ENCODE data around the gene BRCA1. TPM values are rescaled to one million over a fixed set of nuclear protein-coding genes. Genes with fewer than 3 reads are reported as not detected.

The BRCA1 gene
- total and polyA plus RNA-seq, 3 experiments from 2014 or later = 3.3 to 71.5 (median 66.8) TPM

DNA sequence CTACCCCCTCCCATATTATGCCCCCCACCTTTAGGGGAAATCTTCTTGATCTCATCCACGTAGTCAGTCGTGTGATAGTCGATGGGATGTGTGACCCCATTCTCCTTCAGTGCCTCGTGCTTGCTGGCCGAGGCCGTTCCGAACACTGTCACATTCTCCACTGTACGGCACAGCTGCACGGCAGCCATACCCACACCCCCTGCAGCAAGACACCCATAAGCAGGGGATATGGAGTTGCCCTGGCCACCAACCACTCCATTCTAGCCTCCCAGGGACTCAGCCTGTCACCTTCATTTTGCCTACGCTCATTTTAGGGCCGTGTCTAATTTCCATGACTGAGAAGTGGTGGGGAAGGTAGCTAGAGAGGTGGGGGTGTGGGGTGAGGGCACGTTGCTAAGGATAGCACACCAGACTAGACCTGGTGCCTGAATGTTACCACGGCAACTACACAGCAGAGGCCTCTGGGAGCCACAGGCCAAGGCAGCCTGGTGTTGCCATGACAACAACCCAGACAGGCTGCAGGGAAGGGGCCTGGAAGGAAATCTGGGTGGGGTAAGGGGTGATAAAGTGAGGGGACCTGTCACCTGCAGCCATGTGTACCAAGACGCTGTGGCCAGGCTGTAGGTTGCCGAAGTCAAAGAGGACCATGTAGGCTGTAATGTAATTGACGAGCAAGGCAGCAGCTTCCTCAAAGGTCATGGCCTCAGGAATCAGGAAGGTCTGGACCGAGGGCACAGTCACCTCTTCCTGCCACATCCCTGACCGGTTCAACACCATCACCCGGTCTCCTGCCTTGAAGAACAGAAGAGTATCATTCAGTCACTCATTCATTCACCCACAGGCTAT is 106.9 kb downstream of the BRCA1 start:
- no peak overlapping the region for H3K27ac ChIP-seq (ENCODE audit: low read depth, low read length)
- peaks cover 14 to 44% (median 36%) of the 10 kb centered on the region in 3 donors for H3K4me1 Mint-ChIP-seq
- H3K36me3 Mint-ChIP-seq = peaks cover 0 to 32% (median 4%) of the 10 kb centered on the region in 3 donors
- DNase-seq = peak in 2 of 5 donors; percentile 39 to 78
- no peaks in the 10 kb centered on the region for H3K9me3 Mint-ChIP-seq
- no peak overlapping the region for H3K4me3 ChIP-seq (ENCODE audit: low read length)
- H3K36me3 ChIP-seq (ENCODE audit: insufficient read depth, low read length) = peaks cover 5% of the 10 kb centered on the region
- H3K27ac Mint-ChIP-seq = peak overlapping the region; percentile 12 to 82 (median 66)
- H3K27me3 Mint-ChIP-seq = no peaks in the 10 kb centered on the region
- H3K4me3 Mint-ChIP-seq = peak overlapping the region in 2 of 7 donors; percentile 20 to 77
- no peaks in the 10 kb centered on the region for H3K9me3 ChIP-seq (ENCODE audit: low read length)
- H3K4me1 ChIP-seq (ENCODE audit: insufficient read depth, low read length) = peaks cover 14% of the 10 kb centered on the region
- ChIA-PET POLR2A (interaction anchor here (0.6 to 0.7 kb wide), 2 partner anchors 72 to 1703 kb away, joined by 3 to 7 read pairs; no protein-coding TSS in a partner anchor), CTCF (no interaction called here)
- no peaks in the 10 kb centered on the region for H3K27me3 ChIP-seq (ENCODE audit: insufficient read depth, low read length, poor library complexity, severe bottlenecking)

DNA sequence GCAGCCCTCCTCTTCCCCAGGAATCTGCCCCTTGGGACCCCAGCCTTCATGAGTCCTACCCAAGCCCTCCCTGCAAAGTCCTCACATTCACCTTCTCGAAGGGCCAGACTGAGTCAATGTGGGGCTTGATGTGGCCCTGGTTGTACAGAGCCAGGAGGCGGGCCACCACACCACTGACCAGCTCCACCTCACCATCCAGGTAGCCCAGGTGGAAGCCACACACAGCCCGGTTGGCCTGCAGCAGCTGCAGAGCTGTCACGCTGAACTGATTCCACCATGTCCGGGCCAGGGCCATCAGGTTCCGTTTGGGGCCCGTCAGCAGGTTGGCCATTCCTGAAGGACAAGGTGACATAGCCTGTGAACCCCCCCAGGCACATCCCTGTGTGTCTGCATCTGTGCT is 108.9 kb downstream of the BRCA1 start:
- POLR2A ChIA-PET = no interaction called here
- H3K27ac Mint-ChIP-seq = peak overlapping the region in 2 of 8 donors; percentile 70 to 83

DNA sequence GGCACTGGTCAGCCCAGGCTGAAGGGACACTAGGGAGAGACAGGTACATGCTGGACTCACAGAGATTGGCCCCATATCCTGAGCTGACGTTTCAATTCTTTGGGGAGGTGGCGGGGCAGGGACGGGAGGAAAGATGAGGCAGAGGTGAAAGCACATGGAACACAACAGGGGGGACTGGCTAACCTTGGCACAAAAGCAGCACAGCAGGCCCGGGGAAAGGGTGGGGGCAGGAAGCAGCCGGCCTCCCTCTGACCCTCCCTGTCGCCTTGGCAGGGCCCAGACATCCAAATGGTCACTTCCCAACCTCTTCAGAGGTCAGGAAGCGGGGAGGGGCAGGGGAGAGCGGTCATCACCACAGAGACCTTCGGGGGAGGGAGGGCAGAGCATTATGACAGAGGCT is 109.6 kb downstream of the BRCA1 start:
- Mint-ChIP-seq H3K36me3 (peaks cover 0 to 47% (median 10%) of the 10 kb centered on the region in 3 donors), H3K4me3 (no peak overlapping the region), H3K27ac (peak overlapping the region in 3 of 8 donors; percentile 23 to 74 (median 67)), H3K4me1 (peaks cover 16 to 41% (median 29%) of the 10 kb centered on the region in 3 donors), H3K27me3 (no peaks in the 10 kb centered on the region), H3K9me3 (no peaks in the 10 kb centered on the region)
- ChIA-PET POLR2A (interaction anchor here (1.5 kb wide), 1 partner anchor 52 kb away, joined by 4 read pairs; the partner anchor contains the start of gene AARSD1), CTCF (no interaction called here)
- H3K27me3 ChIP-seq (ENCODE audit: insufficient read depth, low read length, poor library complexity, severe bottlenecking) = no peaks in the 10 kb centered on the region
- DNase-seq = no peak
- no peak overlapping the region for H3K4me3 ChIP-seq (ENCODE audit: low read length)
- no peak overlapping the region for H3K27ac ChIP-seq (ENCODE audit: low read depth, low read length)
- peaks cover 12% of the 10 kb centered on the region for H3K36me3 ChIP-seq (ENCODE audit: insufficient read depth, low read length)
- peaks cover 4% of the 10 kb centered on the region for H3K4me1 ChIP-seq (ENCODE audit: insufficient read depth, low read length)
- no peaks in the 10 kb centered on the region for H3K9me3 ChIP-seq (ENCODE audit: low read length)

More for the DNA sequence above, 108.9 kb downstream of the BRCA1 start:
- peaks cover 7% of the 10 kb centered on the region for H3K4me1 ChIP-seq (ENCODE audit: insufficient read depth, low read length)
- Mint-ChIP-seq H3K36me3 (peaks cover 0 to 45% (median 9%) of the 10 kb centered on the region in 3 donors), H3K27me3 (no peaks in the 10 kb centered on the region), H3K4me1 (peaks cover 17 to 44% (median 34%) of the 10 kb centered on the region in 3 donors), H3K9me3 (no peaks in the 10 kb centered on the region), H3K4me3 (peak overlapping the region in 1 of 7 donors; percentile 30)
- no peaks in the 10 kb centered on the region for H3K27me3 ChIP-seq (ENCODE audit: insufficient read depth, low read length, poor library complexity, severe bottlenecking)
- peaks cover 12% of the 10 kb centered on the region for H3K36me3 ChIP-seq (ENCODE audit: insufficient read depth, low read length)
- H3K4me3 ChIP-seq (ENCODE audit: low read length) = no peak overlapping the region
- H3K9me3 ChIP-seq (ENCODE audit: low read length) = no peaks in the 10 kb centered on the region
- no peak for DNase-seq
- CTCF ChIA-PET = no interaction called here
- H3K27ac ChIP-seq (ENCODE audit: low read depth, low read length) = no peak overlapping the region

DNA sequence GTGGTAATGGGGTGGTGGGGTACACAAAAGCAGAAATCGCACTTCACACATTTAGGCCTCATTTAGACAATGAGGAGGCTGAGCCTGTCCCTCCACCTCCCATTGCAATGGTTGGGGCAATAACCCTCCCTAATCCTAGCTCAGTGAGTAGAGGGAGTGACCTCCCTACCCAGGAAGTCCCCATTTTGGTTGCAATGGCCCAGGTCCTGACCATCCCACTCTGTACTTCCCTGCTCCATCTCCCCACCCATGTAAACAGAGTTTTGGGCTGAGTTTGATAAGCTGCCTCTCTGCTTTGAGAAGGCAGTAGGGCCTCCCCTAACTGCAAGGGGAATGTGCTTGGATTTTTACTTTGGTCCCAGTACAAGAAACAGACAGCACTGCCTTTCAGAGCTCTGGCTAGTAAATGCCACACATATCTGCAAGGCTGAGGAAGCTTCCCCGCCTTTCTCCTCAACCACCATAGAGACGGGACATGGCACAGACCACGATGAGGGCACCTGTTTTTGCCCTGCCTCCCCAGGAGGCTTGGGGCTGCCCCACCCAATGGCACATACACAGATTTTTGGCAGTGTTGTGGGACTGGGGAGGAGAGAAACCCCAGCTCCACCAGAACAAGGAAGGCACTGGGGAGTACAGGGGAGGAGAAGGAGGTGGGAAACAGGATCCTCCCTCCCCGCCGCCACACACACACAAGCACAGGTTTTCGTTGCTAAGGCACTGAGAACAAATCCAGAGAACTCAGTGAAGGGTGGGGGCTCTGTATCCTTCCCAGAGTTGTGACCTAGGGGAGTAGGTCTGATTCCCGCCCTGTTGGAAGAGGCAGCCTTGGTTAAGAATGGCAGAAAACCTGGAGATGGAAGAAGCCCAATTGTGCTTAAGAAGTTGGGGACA is 110.3 kb downstream of the BRCA1 start:
- Mint-ChIP-seq H3K4me1 (peaks cover 20 to 40% (median 28%) of the 10 kb centered on the region in 3 donors), H3K9me3 (no peaks in the 10 kb centered on the region), H3K4me3 (no peak overlapping the region), H3K36me3 (peaks cover 0 to 52% (median 11%) of the 10 kb centered on the region in 3 donors), H3K27me3 (no peaks in the 10 kb centered on the region), H3K27ac (peak overlapping the region in 7 of 8 donors; percentile 2 to 81 (median 63))
- Histone ChIP-seq H3K27me3 (ENCODE audit: insufficient read depth, low read length, poor library complexity, severe bottlenecking) (no peaks in the 10 kb centered on the region), H3K9me3 (ENCODE audit: low read length) (no peaks in the 10 kb centered on the region), H3K4me1 (ENCODE audit: insufficient read depth, low read length) (peaks cover 4% of the 10 kb centered on the region), H3K36me3 (ENCODE audit: insufficient read depth, low read length) (peaks cover 12% of the 10 kb centered on the region), H3K27ac (ENCODE audit: low read depth, low read length) (no peak overlapping the region), H3K4me3 (ENCODE audit: low read length) (no peak overlapping the region)
- ChIA-PET POLR2A (interaction anchor here (1.5 kb wide), 1 partner anchor 51 kb away, joined by 4 read pairs; the partner anchor contains the start of gene AARSD1), CTCF (no interaction called here)
- DNase-seq = no peak

DNA sequence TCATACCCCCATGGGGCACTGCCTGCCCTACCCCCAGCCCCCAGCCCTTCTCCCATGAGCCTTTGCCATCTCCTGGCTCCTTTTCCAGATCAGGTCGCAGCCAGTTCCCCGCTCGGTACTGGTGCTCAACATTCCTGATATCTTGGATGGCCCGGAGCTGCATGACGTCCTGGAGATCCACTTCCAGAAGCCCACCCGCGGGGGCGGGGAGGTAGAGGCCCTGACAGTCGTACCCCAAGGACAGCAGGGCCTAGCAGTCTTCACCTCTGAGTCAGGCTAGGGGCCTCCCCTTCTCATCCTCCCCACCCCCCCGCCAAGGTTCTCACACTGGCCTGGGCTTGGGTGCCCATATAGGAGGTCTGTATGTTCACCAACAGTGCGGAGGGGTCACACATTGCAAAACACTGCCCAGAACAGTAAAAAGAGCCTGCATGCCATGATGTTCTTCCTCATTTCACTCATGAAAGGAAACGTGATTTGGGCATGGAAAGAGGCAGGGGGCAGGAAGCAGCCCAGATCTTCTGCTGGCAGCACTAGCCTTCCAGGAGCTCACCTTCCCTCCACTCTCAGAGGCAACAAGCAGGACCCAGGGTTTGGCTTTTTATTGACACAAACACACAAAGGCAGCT is 111.0 kb downstream of the BRCA1 start:
- H3K4me3 ChIP-seq (ENCODE audit: low read length) = no peak overlapping the region
- no peak overlapping the region for H3K27ac ChIP-seq (ENCODE audit: low read depth, low read length)
- H3K9me3 Mint-ChIP-seq = no peaks in the 10 kb centered on the region
- peaks cover 12% of the 10 kb centered on the region for H3K36me3 ChIP-seq (ENCODE audit: insufficient read depth, low read length)
- H3K27ac Mint-ChIP-seq = peak overlapping the region in 3 of 8 donors; percentile 29 to 77 (median 37)
- peaks cover 13 to 33% (median 20%) of the 10 kb centered on the region in 3 donors for H3K4me1 Mint-ChIP-seq
- ChIA-PET CTCF (no interaction called here), POLR2A (interaction anchor here (1.5 kb wide), 1 partner anchor 50 kb away, joined by 4 read pairs; the partner anchor contains the start of gene AARSD1)
- no peak overlapping the region for H3K4me3 Mint-ChIP-seq
- H3K4me1 ChIP-seq (ENCODE audit: insufficient read depth, low read length) = no peaks in the 10 kb centered on the region
- no peaks in the 10 kb centered on the region for H3K9me3 ChIP-seq (ENCODE audit: low read length)
- DNase-seq = no peak
- no peaks in the 10 kb centered on the region for H3K27me3 ChIP-seq (ENCODE audit: insufficient read depth, low read length, poor library complexity, severe bottlenecking)
- no peaks in the 10 kb centered on the region for H3K27me3 Mint-ChIP-seq
- peaks cover 0 to 52% (median 11%) of the 10 kb centered on the region in 3 donors for H3K36me3 Mint-ChIP-seq

DNA sequence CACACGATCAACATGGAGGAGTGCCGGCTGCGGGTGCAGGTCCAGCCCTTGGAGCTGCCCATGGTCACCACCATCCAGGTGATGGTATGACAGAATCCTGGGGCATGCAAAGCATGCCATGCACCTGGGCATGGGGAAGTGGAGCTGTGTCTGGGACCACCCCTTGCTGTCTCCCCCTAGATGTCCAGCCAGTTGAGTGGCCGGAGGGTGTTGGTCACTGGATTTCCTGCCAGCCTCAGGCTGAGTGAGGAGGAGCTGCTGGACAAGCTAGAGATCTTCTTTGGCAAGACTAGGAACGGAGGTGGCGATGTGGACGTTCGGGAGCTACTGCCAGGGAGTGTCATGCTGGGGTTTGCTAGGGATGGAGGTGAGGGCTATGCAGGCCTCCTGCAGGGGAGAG is 111.9 kb downstream of the BRCA1 start:
- H3K36me3 ChIP-seq (ENCODE audit: insufficient read depth, low read length) = peaks cover 12% of the 10 kb centered on the region
- no peak overlapping the region for H3K27ac ChIP-seq (ENCODE audit: low read depth, low read length)
- H3K27me3 ChIP-seq (ENCODE audit: insufficient read depth, low read length, poor library complexity, severe bottlenecking) = no peaks in the 10 kb centered on the region
- H3K4me1 Mint-ChIP-seq = peaks cover 12 to 27% (median 13%) of the 10 kb centered on the region in 3 donors
- peaks cover 0 to 52% (median 11%) of the 10 kb centered on the region in 3 donors for H3K36me3 Mint-ChIP-seq
- no peaks in the 10 kb centered on the region for H3K27me3 Mint-ChIP-seq
- no peaks in the 10 kb centered on the region for H3K9me3 Mint-ChIP-seq
- no peak for DNase-seq
- H3K4me1 ChIP-seq (ENCODE audit: insufficient read depth, low read length) = peaks cover 6% of the 10 kb centered on the region
- H3K9me3 ChIP-seq (ENCODE audit: low read length) = no peaks in the 10 kb centered on the region
- CTCF ChIA-PET = interaction anchor here (0.9 kb wide), 1 partner anchor 471 kb away, joined by 3 read pairs; the partner anchor contains the start of gene DHX8
- no peak overlapping the region for H3K4me3 Mint-ChIP-seq
- POLR2A ChIA-PET = interaction anchor here (0.5 kb wide), 1 partner anchor 1842 kb away, joined by 6 read pairs; no protein-coding TSS in a partner anchor
- H3K27ac Mint-ChIP-seq = peak overlapping the region in 1 of 8 donors; percentile 81
- H3K4me3 ChIP-seq (ENCODE audit: low read length) = no peak overlapping the region

DNA sequence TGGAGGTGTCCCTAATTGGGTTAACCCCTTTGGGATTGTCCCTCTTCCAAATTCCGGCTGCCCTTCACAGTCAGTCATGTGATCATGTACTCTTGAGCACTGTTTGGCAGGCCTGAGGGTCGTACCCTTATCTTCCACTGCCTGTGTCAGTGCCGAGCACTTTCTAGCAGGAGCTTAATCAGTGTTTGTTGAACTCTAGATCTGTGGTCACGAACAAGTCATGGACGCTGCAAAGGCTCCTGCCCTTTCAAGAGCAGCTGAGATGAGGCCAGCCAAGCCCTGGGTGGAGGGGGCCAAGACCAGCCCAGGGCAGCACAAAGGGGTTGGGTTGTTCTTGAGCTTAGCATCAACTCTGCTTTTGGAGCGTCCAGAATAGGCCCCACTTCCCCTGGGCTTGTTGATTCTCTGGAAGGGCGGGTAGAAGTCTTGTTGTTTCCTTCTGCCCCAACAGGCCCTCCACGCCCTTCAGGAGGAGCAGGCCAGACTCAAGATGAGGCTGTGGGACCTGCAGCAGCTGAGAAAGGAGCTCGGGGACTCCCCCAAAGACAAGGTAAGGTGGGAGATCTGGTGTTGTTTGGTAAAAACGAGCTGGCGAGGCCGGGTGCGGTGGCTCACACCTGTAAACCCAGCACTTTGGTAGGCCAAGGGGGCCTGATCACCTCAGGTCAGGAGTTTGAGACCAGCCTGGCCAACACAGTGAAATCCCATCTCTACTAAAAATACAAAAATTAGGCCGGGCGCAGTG is 113.3 kb downstream of the BRCA1 start:
- H3K36me3 Mint-ChIP-seq = peaks cover 0 to 52% (median 11%) of the 10 kb centered on the region in 3 donors
- H3K4me3 Mint-ChIP-seq = peak overlapping the region in 2 of 7 donors; percentile 13 to 66
- DNase-seq = no peak
- no peaks in the 10 kb centered on the region for H3K9me3 ChIP-seq (ENCODE audit: low read length)
- no peak overlapping the region for H3K4me3 ChIP-seq (ENCODE audit: low read length)
- H3K4me1 ChIP-seq (ENCODE audit: insufficient read depth, low read length) = peaks cover 13% of the 10 kb centered on the region
- H3K4me1 Mint-ChIP-seq = peaks cover 14 to 30% (median 18%) of the 10 kb centered on the region in 3 donors
- H3K27me3 ChIP-seq (ENCODE audit: insufficient read depth, low read length, poor library complexity, severe bottlenecking) = no peaks in the 10 kb centered on the region
- ChIA-PET POLR2A (interaction anchor here (0.6 kb wide), 1 partner anchor 14 kb away, joined by 3 read pairs; the partner anchor contains the start of gene RPL27), CTCF (interaction anchor here (0.6 to 1.2 kb wide), 3 partner anchors 12 to 472 kb away, joined by 3 to 6 read pairs (median 3); partner anchors contain the start of genes DHX8 and RND2)
- no peaks in the 10 kb centered on the region for H3K9me3 Mint-ChIP-seq
- no peak overlapping the region for H3K27ac ChIP-seq (ENCODE audit: low read depth, low read length)
- peaks cover 12% of the 10 kb centered on the region for H3K36me3 ChIP-seq (ENCODE audit: insufficient read depth, low read length)
- no peaks in the 10 kb centered on the region for H3K27me3 Mint-ChIP-seq
- peak overlapping the region in 5 of 8 donors; percentile 21 to 89 (median 64) for H3K27ac Mint-ChIP-seq

Measured in CD8-positive, alpha-beta memory T cell (primary cell).